HCT116 (cell line): ENCODE results near the gene ARHGAP27. TPM values are rescaled to one million over a fixed set of nuclear protein-coding genes. Genes with fewer than 3 reads are reported as not detected.

Experiments used
- ATAC-seq: fragments of 200-7000 bp; cut with Tn5 transposase; 2 replicates; pipeline ENCODE4 v1.9.1; 2020; ENCODE audit warnings: mild to moderate bottlenecking, moderate library complexity
- BruUV-seq: library from RNA; stranded (reverse); fragments of 400-500 nt; replicated peaks from 2 replicates; lab custom pipeline; 2021; lab: Mats Ljungman, UMichigan
- CTCF ChIA-PET: fragments of 300-600 bp; sonication (Branson Sonifier 250); formaldehyde crosslinking; loops from one replicate; lab custom pipeline; 2021; ENCODE audit warnings: antibody characterized with exemption; lab: Charles Lee
- POLR2A ChIA-PET: fragments of 300-600, 350-600 bp; sonication (Branson Sonifier 250); formaldehyde crosslinking; loops from one replicate; lab custom pipeline; 2021; ENCODE audit warnings: antibody characterized with exemption; lab: Charles Lee
- RAD21 ChIA-PET, 2 experiments: fragments of 300-600 bp; sonication (Branson Sonifier 250); formaldehyde crosslinking; loops; one replicate each; lab custom pipeline; 2023; ENCODE audit warnings: low total read pairs in 2 of 2; ENCODE audit not compliant: uncharacterized antibody in 2 of 2, unreplicated experiment in 2 of 2, low non-redundant PET in 1 of 2; lab: Charles Lee
- DNase-seq: peaks from one replicate; pipeline ENCODE4 v3.0.0-alpha.2; 2010; ENCODE audit warnings: low read depth, low spot score
- H2AFZ ChIP-seq: fragments of 200-600 bp; shearing (Covaris generic), sonication (generic); 2 replicates; pipeline ENCODE4 v1.6.1; 2017; ENCODE audit warnings: low read depth, mixed run types, mixed read lengths, antibody characterized with exemption, low read length; ENCODE audit not compliant: poor library complexity, severe bottlenecking
- H3K27ac ChIP-seq: 2 replicates; pipeline ENCODE4 v1.5.1; 2012; ENCODE audit warnings: low read depth, low read length
- H3K27me3 ChIP-seq: fragments of 200-600 bp; sonication (generic); 2 replicates; pipeline ENCODE4 v1.6.1; 2016; ENCODE audit warnings: mixed run types, low read length, mixed read lengths; ENCODE audit not compliant: insufficient read depth
- H3K36me3 ChIP-seq, 2 experiments: fragments of 200-500 bp in 1 of 2; fragments of 200-600 bp in 1 of 2; sonication (Bioruptor generic) in 1 of 2; sonication (generic) in 1 of 2; 2 replicates each; pipeline versions ENCODE4 v1.5.1 to v1.6.1; 2014 to 2016; ENCODE audit warnings: low read length in 2 of 2, inconsistent platforms in 1 of 2, mixed read lengths in 1 of 2, mixed run types in 1 of 2; ENCODE audit not compliant: insufficient read depth in 2 of 2, control insufficient read depth in 1 of 2
- H3K4me1 ChIP-seq, 2 experiments: fragments of 200-600 bp in 1 of 2; sonication (generic) in 1 of 2; 2 replicates each; pipeline versions ENCODE4 v1.5.1 to v1.6.1; 2012 to 2017; ENCODE audit warnings: low read length in 2 of 2, inconsistent platforms in 1 of 2, mild to moderate bottlenecking in 1 of 2, mixed read lengths in 1 of 2, mixed run types in 1 of 2, moderate library complexity in 1 of 2; ENCODE audit not compliant: insufficient read depth in 2 of 2, control insufficient read depth in 1 of 2
- H3K4me2 ChIP-seq: fragments of 200-600 bp; sonication (generic); 2 replicates; pipeline ENCODE4 v1.6.1; 2017; ENCODE audit warnings: mixed run types, low read length, mixed read lengths
- H3K4me3 ChIP-seq, 2 experiments: fragments of 200-600 bp in 1 of 2; sonication (generic) in 1 of 2; replicated peaks in 1 of 2; 2 replicates each; pipeline ENCODE4 v1.5.1; 2011 to 2016; ENCODE audit warnings: low read length in 2 of 2, control low read depth in 1 of 2, low read depth in 1 of 2, mild to moderate bottlenecking in 1 of 2, mixed read lengths in 1 of 2, mixed run types in 1 of 2
- H3K79me2 ChIP-seq: fragments of 200-600 bp; sonication (generic); 2 replicates; pipeline ENCODE4 v1.6.1; 2017; ENCODE audit warnings: mild to moderate bottlenecking, mixed run types, low read length, moderate library complexity, mixed read lengths; ENCODE audit not compliant: insufficient read depth
- H3K9ac ChIP-seq: fragments of 200-600 bp; sonication (generic); 2 replicates; pipeline ENCODE4 v1.6.1; 2016; ENCODE audit warnings: low read length, mixed read lengths
- H3K9me2 ChIP-seq: fragments of 200-600 bp; sonication (generic), shearing (Covaris generic); 2 replicates; pipeline ENCODE4 v1.6.1; 2017; ENCODE audit warnings: mixed run types, mild to moderate bottlenecking, moderate library complexity; ENCODE audit not compliant: insufficient read depth
- H3K9me3 ChIP-seq, 2 experiments: fragments of 200-500 bp in 1 of 2; fragments of 200-600 bp in 1 of 2; sonication (Bioruptor generic) in 1 of 2; sonication (generic) in 1 of 2; 2 replicates each; pipeline ENCODE4 v1.6.1; 2014 to 2017; ENCODE audit warnings: low read length in 2 of 2, mixed read lengths in 2 of 2, inconsistent platforms in 1 of 2, low read depth in 1 of 2, mild to moderate bottlenecking in 1 of 2, mixed run types in 1 of 2, moderate library complexity in 1 of 2; ENCODE audit not compliant: control insufficient read depth in 1 of 2, insufficient read depth in 1 of 2
- H4K20me1 ChIP-seq: fragments of 200-600 bp; sonication (generic), shearing (Covaris generic); 2 replicates; pipeline ENCODE4 v1.6.1; 2017; ENCODE audit warnings: mixed run types, mild to moderate bottlenecking, moderate library complexity; ENCODE audit not compliant: insufficient read depth
- CEBPB ChIP-seq: IDR thresholded peaks from 2 replicates; pipeline ENCODE4 v1.6.1; 2012; ENCODE audit warnings: low read depth
- ELF1 ChIP-seq: IDR thresholded peaks from 2 replicates; pipeline ENCODE4 v1.6.1; 2012; ENCODE audit warnings: low read depth, borderline replicate concordance
- EZH2 ChIP-seq: fragments of 200-600 bp; sonication (generic); IDR thresholded peaks from 2 replicates; pipeline ENCODE4 v1.6.1; 2017; ENCODE audit warnings: antibody characterized with exemption, mixed run types
- FOSL1 ChIP-seq: IDR thresholded peaks from 2 replicates; pipeline ENCODE4 v1.6.1; 2012; ENCODE audit warnings: low read depth
- RAD21 ChIP-seq: IDR thresholded peaks from 2 replicates; pipeline ENCODE4 v1.6.1; 2012; ENCODE audit warnings: low read depth, mild to moderate bottlenecking
- SP1 ChIP-seq: IDR thresholded peaks from 2 replicates; pipeline ENCODE4 v1.6.1; 2012; ENCODE audit warnings: low read depth
- TCF7L2 ChIP-seq: IDR thresholded peaks from 2 replicates; pipeline ENCODE4 v1.7.0; 2011; ENCODE audit warnings: borderline replicate concordance, inconsistent platforms; ENCODE audit not compliant: insufficient read depth, insufficient read length; ENCODE audit errors: extremely low read depth
- YY1 ChIP-seq: IDR thresholded peaks from 2 replicates; pipeline ENCODE4 v1.6.1; 2011; ENCODE audit warnings: low read length, low read depth, moderate library complexity, mild to moderate bottlenecking; ENCODE audit not compliant: insufficient replicate concordance; ENCODE audit errors: extremely low read depth
- ZFX ChIP-seq: fragments of 450-650 bp; IDR thresholded peaks from 2 replicates; pipeline ENCODE4 v1.6.1; 2017
- ZNF274 ChIP-seq: fragments of 200-500 bp; sonication (Bioruptor generic); IDR thresholded peaks from 2 replicates; pipeline ENCODE4 v1.6.1; 2014; ENCODE audit warnings: mild to moderate bottlenecking, low read depth, low read length, inconsistent platforms
- intact Hi-C: fragments of 100-400 bp; cut with micrococcal nuclease; formaldehyde crosslinking; loops from 2 replicates; pipeline ENCODE4 v1.10.0; 2022
- total RNA-seq: library from RNA; stranded (reverse); gene quantifications from one replicate; pipeline ENCODE4 v1.2.1, GENCODE V29; 2021; ENCODE audit not compliant: unreplicated experiment
- TF ChIP-seq, protein P1 (sequence below): IDR thresholded peaks from 2 replicates; pipeline ENCODE4 v1.6.1; 2012; ENCODE audit warnings: low read depth
- TF ChIP-seq, protein P2 (sequence below): IDR thresholded peaks from 2 replicates; pipeline ENCODE4 v1.6.1; 2011; ENCODE audit warnings: mild to moderate bottlenecking, low read length, moderate library complexity; ENCODE audit not compliant: insufficient replicate concordance; ENCODE audit errors: extremely low read depth
- TF ChIP-seq, protein P3 (sequence below): IDR thresholded peaks from 2 replicates; pipeline ENCODE4 v1.6.1; 2012

Gene ARHGAP27
- total RNA-seq, 1 experiment from 2014 or later = 46.7 TPM

DNA sequence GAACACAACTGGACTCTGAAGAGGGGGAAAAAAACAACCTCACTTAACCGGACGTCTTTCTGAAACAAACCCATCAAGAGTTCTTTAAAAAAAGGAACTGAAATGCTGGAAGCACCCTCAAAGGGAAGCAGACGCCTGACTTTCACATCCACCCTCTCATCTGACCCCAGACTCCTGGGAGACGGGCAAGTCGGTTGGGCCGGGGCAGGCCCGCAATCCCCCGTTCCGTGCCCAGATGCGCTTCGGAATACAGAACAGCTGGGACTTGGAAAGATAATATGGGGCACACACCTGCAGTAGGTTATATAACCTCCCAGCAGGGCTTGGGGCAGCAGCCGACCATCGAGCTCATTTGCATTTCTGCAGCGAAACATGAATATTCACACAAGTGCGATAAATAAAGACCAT is 3.7 kb downstream of the ARHGAP27 start:
- no peak for TF ChIP-seq TCF7L2
- TF ChIP-seq ZFX = no peak
- TF ChIP-seq, protein P1, sequence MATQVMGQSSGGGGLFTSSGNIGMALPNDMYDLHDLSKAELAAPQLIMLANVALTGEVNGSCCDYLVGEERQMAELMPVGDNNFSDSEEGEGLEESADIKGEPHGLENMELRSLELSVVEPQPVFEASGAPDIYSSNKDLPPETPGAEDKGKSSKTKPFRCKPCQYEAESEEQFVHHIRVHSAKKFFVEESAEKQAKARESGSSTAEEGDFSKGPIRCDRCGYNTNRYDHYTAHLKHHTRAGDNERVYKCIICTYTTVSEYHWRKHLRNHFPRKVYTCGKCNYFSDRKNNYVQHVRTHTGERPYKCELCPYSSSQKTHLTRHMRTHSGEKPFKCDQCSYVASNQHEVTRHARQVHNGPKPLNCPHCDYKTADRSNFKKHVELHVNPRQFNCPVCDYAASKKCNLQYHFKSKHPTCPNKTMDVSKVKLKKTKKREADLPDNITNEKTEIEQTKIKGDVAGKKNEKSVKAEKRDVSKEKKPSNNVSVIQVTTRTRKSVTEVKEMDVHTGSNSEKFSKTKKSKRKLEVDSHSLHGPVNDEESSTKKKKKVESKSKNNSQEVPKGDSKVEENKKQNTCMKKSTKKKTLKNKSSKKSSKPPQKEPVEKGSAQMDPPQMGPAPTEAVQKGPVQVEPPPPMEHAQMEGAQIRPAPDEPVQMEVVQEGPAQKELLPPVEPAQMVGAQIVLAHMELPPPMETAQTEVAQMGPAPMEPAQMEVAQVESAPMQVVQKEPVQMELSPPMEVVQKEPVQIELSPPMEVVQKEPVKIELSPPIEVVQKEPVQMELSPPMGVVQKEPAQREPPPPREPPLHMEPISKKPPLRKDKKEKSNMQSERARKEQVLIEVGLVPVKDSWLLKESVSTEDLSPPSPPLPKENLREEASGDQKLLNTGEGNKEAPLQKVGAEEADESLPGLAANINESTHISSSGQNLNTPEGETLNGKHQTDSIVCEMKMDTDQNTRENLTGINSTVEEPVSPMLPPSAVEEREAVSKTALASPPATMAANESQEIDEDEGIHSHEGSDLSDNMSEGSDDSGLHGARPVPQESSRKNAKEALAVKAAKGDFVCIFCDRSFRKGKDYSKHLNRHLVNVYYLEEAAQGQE = no peak
- TF ChIP-seq, protein P2, sequence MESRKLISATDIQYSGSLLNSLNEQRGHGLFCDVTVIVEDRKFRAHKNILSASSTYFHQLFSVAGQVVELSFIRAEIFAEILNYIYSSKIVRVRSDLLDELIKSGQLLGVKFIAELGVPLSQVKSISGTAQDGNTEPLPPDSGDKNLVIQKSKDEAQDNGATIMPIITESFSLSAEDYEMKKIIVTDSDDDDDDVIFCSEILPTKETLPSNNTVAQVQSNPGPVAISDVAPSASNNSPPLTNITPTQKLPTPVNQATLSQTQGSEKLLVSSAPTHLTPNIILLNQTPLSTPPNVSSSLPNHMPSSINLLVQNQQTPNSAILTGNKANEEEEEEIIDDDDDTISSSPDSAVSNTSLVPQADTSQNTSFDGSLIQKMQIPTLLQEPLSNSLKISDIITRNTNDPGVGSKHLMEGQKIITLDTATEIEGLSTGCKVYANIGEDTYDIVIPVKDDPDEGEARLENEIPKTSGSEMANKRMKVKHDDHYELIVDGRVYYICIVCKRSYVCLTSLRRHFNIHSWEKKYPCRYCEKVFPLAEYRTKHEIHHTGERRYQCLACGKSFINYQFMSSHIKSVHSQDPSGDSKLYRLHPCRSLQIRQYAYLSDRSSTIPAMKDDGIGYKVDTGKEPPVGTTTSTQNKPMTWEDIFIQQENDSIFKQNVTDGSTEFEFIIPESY = no peak
- TF ChIP-seq, protein P3, sequence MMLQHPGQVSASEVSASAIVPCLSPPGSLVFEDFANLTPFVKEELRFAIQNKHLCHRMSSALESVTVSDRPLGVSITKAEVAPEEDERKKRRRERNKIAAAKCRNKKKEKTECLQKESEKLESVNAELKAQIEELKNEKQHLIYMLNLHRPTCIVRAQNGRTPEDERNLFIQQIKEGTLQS = no peak
- no peak for TF ChIP-seq RAD21
- no peak for TF ChIP-seq SP1
- no peak for TF ChIP-seq CEBPB
- TF ChIP-seq ZNF274 = no peak
- no peak for TF ChIP-seq EZH2
- TF ChIP-seq YY1 = no peak
- no peak for TF ChIP-seq FOSL1
- no peak for TF ChIP-seq ELF1
- H2AFZ ChIP-seq = no peak overlapping the region
- H3K9me2 ChIP-seq = no peaks in the 10 kb centered on the region
- peaks cover 17 to 59% of the 10 kb centered on the region in 2 experiments for H3K4me1 ChIP-seq
- ChIA-PET RAD21 (no interaction called here), CTCF (interaction anchor here (0.7 to 1.2 kb wide), 5 partner anchors 33 to 424 kb away, joined by 3 to 7 read pairs (median 3); no protein-coding TSS in a partner anchor), POLR2A (no interaction called here)
- H3K9ac ChIP-seq = no peak overlapping the region
- H4K20me1 ChIP-seq = no peaks in the 10 kb centered on the region
- H3K9me3 ChIP-seq = no peaks in the 10 kb centered on the region
- intact Hi-C loops = loop anchor here (1.0 to 5.0 kb wide), 3 partner anchors 156 to 403 kb away; partner anchors contain the start of gene HEXIM1
- ATAC-seq (no peak), DNase-seq (no peak)
- no peaks in the 10 kb centered on the region for H3K36me3 ChIP-seq
- H3K27me3 ChIP-seq = no peaks in the 10 kb centered on the region
- peaks cover 11% of the 10 kb centered on the region for H3K79me2 ChIP-seq
- H3K27ac ChIP-seq = no peak overlapping the region
- no peak overlapping the region for H3K4me3 ChIP-seq
- H3K4me2 ChIP-seq = no peak overlapping the region
- no TSS peak for BruUV-seq
